ENCODE results near the gene PHLDB2.

DNA sequence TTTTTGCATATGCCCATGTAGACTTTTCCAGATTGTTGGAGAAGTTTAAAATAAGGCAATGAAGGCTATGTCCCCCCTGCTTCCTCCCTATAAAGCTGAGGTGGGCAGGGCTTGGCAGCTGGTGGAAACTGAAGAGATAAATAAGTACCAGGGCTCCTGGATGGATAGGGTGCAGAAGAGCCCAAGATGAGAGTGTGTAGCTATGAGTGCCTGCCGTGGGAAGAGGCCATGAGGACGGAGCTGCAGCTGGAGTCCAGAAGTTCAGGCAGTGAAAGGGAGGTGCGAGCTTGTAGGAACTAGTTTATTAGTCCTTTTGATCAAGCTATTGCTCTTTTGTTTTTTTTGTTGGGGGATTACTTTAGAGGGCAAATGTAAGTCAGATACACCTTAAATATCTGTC lies 52.4 kb downstream of the PHLDB2 start:
- TF ChIP-seq FOXM1 (IDR thresholded peaks at IDR 0.05; ENCODE audit: borderline replicate concordance) (no peak), L3MBTL2 (conservative IDR thresholded peaks at IDR 0.05) (no peak), SUZ12 (IDR thresholded peaks at IDR 0.05) (no peak), NFRKB (IDR thresholded peaks at IDR 0.05) (no peak), BHLHE40 (IDR thresholded peaks at IDR 0.05; ENCODE audit: borderline replicate concordance) (no peak), SP1 (IDR thresholded peaks at IDR 0.05) (no peak), ELF4 (IDR thresholded peaks at IDR 0.05) (no peak), ARNT (IDR thresholded peaks at IDR 0.05) (no peak)

Data from HEK293T (cell line).